HG03097 (cell line): Measurements from ENCODE around the gene LTBP2.

Experiments
- ATAC-seq: cut with Tn5 transposase; IDR thresholded peaks from one replicate; pipeline ENCODE4 v1.9.1; 2021; ENCODE audit not compliant: unreplicated experiment, low FRiP score

Gene LTBP2

GRCh38 chr14:74510959-74511409 is 101.1 kb downstream of the LTBP2 start:
- no peak for ATAC-seq

DNA sequence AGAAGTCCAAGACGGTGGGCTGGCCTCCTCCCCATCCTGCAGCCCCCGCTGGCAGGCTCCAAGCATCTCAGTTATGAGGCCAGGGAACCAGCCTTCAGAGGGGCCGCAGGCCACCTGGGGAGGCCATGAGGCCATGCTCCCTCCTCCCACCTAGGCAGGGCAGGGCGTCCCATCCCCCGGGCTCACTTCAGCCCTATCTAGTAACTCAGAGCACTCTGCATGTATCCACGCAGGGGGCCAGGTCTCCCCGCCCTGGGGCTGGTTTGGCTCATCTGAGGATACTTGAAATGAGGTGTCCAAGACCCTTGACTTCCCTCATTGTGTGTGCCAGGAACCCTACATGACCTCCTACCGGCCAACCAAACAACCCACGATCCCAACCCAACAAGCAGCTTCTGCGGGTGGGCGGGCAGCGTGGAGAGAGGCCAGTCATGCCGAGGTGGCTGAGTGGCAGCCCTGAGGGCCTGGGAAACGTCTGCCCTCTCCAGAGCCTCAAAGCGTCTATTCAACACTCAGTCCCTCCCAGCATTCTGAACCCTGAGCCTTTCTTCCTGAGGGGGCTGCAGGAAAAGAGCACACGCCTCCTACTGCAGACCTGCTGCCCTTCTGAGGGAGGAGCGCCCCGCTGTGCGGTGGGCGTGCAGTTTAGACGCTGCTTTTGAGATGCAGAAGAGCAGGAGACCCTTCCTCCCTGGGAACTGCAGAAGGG is 101.7 kb downstream of the LTBP2 start:
- ATAC-seq, result no peak

DNA sequence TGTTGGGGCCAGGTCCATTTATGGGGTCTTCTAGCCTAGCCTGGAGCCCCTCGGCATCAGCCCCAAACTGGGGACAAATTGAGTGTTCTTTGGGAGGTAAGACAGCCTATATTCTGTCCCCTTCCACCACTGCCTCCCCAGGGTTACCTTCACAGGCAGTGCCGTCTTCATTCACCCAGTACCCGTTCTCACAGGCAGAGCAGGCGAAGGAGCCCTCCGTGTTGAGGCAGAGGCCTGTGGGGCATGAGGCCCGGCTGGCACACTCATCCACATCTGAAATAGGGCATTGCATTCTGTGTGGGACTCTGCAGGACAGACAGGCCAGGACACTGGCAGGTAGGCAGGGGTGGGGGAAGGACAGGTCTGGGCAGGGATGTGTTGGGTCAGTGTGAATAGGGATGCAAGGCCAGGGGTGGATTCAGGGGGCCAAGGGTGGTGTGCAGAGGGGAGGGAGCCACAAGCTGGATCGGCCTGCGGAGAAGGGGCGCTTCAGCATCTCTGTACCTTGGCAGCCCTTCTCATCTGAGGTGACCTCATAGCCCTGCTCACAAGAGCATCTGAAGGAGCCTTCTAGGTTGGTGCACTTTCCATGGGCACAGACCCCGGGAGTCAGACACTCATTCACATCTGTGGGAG is 102.3 kb downstream of the LTBP2 start:
- no peak for ATAC-seq

DNA sequence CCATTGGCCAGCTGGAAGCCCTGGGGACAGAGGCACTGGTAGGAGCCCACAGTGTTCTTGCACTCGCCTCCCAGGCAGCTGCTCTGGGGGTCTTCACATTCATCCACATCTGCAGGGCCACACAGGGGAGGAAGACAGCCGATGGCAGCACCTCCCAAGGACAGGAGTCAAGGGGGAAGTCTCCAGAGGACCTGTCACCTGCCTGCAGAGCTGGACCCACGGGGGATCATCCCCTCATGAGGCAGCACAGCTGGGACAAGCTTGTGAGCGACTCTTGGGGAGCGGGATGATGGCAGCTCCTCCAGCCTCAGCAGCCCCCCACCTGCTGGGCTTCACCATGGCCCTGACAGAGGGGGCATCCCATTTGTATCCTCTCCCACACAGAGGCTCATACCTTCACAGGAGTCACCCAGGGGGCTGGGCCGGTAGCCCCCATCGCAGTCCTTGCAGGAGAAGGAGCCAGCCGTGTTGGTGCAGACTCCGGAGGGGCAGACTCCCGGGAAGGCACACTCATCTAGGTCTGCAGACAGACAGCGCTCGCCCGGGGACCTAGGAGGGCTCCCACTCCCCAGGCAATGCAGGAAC is 103.1 kb downstream of the LTBP2 start:
- ATAC-seq, result no peak

GRCh38 chr14:74508292-74508731 is 103.7 kb downstream of the LTBP2 start:
- no peak for ATAC-seq

DNA sequence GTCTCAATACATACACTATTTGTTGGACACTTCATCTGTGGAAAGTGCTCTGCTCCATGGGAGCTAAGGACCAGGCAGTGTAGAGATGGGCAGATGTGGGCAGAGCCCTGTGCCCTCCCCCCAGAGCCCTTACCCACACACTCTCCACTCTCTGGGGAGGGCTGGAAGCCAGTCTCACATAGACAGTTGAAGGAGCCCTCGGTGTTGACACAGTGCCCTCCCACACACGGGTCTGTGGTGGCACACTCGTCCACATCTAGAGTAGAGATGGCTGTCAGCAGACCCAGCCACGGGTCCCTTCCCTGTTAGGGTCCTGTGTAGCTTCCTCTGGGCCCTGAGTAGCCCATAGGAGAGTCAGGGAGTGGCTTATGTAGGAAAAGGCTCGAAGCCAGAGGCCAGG is 104.2 kb downstream of the LTBP2 start:
- ATAC-seq, result no peak

- no peak for ATAC-seq
Observed at GRCh38 chr14:74507085-74507484, 105.0 kb downstream of the LTBP2 start.

GRCh38 chr14:74506411-74506851 is 105.6 kb downstream of the LTBP2 start:
- no peak for ATAC-seq

- no peak for ATAC-seq
Observed at GRCh38 chr14:74505831-74506230, 106.2 kb downstream of the LTBP2 start.

DNA sequence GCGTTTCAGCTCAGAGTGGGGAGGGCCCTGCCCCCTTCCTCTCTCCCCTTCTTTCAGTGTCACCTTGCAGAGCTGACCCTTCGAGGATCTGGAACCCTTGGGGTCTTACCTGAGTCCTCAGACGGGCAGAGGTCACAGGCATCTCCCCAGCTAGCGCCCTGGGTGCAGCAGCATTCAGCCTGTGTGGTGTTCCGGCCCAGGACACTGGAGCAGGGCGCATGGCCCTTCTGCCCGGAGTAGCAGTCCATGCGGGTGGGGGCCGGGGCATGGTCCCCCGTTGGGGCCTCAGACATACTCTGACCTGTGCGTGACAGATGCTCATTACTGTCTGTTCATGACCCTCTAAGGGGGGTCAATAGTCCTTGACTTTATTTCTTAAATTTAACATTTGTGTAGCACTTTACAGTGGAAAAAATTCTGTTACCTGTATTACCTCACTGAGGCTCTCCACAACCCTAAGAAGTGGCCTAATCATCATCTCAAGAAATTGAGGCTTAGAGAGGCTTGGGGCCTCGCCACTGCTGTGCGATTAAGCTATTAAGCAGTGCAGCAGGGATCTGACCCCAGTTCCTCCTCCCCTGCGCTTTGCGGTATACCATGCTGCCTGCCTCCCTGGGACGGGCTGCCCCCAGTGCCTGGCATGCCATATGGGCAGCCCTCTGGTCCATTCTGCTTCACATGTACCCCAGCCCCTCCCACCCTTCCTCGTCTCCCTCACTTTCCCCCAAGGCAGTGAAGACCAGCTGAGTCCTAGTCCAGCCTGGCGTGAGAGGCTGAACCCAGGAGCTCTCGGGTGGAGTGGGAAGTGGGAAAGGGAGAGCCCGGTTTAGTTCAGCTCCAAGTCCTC is 106.9 kb downstream of the LTBP2 start:
- no peak for ATAC-seq

DNA sequence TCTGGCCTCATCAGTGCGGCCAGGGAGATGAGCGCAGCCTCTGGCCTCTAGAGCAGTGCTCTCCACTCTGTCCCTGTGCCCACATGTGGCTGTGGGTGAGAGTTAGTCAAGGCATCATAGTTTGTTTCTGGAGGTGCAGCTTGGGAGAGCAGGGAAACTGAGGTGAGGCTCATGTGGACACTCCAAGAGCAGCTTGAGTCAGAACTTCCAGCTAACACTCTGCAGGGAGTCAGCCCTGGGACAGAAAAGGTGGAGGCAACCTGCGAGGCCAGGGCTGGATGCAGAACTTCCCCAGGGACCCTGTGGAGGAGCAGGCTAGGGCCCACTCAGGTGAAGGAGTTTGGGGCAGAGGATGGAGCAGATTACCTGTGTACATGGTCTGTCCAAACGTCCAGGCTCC is 107.6 kb downstream of the LTBP2 start:
- no peak for ATAC-seq

DNA sequence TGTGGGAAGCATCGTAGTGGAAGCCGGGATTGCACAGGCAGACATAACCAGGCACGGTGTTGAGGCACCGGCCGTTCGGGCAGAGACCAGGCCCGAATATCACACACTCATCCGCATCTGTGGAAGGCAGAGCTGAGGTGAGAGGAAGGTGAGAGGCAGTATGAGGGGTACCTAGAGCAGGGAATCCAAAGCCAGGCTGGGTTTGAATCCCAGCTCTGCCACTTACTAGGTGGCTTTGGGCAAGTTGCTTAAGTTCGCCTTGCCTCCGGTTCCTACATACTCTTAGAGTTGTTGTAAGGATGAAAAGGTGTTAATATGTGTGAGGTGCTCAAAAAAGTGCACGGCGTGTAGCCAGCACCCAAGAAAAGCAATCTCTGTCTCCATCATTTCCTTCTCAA is 108.1 kb downstream of the LTBP2 start:
- no peak for ATAC-seq

- ATAC-seq, result no peak
Observed at GRCh38 chr14:74503291-74503937, 108.6 kb downstream of the LTBP2 start.

DNA sequence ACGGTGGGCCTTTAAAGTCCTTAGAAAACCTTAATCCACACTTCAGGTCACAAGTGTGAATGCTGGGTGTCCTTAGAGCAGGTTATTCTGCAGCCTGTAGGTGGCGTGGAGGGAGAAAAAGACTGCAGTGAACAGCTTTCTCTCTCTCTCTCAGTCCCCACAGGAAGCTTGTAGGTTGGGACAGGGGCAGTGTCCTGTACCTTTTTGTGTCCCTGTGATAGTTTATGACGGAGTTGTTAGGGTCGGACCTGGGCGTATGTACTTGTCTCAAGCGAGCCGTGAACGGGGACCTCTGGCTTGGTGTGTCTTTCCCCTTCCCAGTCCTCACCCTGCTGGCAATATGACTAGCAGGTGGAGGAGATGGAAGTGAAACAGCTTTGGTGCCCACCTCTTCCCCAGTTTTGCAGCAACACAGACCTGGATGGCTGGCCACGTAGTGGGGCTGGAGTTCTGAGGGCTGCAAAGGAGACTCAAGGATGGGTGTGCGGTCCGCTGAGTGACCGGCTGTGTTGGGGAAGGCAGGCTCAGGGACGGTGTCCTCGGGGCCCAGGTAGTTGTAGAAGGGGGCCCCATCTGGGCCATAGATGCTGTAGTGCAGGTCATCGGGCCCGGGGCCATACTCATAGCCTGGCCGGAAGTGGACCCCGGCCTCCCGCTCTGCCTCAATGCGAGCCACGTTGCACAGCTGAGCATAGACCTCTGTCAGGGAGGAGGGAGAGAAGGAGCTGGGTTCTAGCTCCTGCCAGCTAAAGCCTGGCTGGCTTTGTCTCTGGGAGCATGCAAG is 109.6 kb downstream of the LTBP2 start:
- ATAC-seq, result no peak

- ATAC-seq, result no peak
Observed at GRCh38 chr14:74501691-74502090, 110.3 kb downstream of the LTBP2 start.

GRCh38 chr14:74501135-74501614 is 110.9 kb downstream of the LTBP2 start:
- no peak for ATAC-seq

- no peak for ATAC-seq
Observed at GRCh38 chr14:74500417-74501134, 111.5 kb downstream of the LTBP2 start.

- ATAC-seq, result no peak
Observed at GRCh38 chr14:74495356-74495755, 116.7 kb downstream of the LTBP2 start.
